ENCODE results near the gene RNF150. TPM values are rescaled to one million over a fixed set of nuclear protein-coding genes. Genes with fewer than 3 reads are reported as not detected.
A peak's percentile ranks its signal among the peaks of the same experiment; 100 is the strongest.

RNF150 gene
- total RNA-seq, 4 donors from 2014 or later: 0.65 to 4.8 (median 1.7) TPM

DNA sequence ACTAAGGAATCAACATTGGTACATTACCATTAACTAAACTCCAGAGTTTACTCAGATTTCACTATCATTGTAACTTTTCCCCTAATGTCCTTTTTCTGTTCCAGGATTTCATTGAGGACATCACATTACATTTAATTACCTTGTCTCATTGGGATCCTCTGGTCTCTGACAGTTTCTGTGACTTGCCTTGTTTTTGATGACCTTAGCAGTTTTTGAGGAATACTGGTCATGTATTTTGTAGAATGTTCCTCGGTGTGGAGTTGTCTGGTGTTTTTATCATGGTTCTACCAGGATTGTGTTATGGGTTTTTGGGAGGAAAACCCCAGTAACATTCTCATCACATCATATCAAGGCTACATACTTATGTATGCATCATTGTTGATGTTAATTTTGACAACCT is 281.5 kb downstream of the RNF150 start:
- 62 to 68% methylated on average over 1 of the region's 1 CpG for WGBS, 2 donors
- intact Hi-C loops (cut with DNase I; ENCODE audit: low total_unique reads): loop anchor here (10.0 kb wide), 1 partner anchor 247 kb away; no protein-coding TSS in a partner anchor

DNA sequence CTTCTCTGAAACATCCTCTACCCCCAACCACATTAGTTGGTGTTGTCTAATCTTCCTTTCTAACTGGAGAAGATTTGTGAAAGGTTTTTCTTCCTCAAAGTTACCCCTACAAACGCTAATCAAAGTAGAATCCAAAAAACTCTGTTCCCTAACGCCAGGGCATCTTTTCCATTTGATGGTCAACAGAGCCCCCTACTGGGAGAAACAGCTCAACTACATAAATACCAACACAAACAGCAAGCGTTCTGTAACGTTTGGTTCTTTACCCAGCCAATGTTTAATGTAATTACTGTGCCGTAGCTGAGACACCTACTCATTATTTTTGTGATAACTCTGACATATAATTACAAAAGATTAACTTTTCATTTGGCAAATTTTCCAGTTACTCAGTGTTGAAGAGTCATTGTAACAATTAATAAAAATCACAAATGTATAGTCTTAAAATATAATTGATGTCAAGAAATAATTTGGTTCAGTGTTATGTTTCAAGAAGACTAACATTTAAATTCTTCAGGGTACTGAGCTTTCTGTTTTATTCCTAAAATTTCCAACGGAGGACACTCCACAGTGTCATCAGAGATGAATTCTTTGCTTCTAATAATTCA is 282.1 kb downstream of the RNF150 start:
- intact Hi-C loops (cut with DNase I; ENCODE audit: low total_unique reads): loop anchor here (10.0 kb wide), 1 partner anchor 246 kb away; no protein-coding TSS in a partner anchor
- DNase-seq (ENCODE audit: low spot score in 2 of 2): peak in 1 of 2 donors; percentile 42
- WGBS, 2 donors: 1% methylated on average over 6 of the region's 6 CpGs
- TF ChIP-seq, protein P1, sequence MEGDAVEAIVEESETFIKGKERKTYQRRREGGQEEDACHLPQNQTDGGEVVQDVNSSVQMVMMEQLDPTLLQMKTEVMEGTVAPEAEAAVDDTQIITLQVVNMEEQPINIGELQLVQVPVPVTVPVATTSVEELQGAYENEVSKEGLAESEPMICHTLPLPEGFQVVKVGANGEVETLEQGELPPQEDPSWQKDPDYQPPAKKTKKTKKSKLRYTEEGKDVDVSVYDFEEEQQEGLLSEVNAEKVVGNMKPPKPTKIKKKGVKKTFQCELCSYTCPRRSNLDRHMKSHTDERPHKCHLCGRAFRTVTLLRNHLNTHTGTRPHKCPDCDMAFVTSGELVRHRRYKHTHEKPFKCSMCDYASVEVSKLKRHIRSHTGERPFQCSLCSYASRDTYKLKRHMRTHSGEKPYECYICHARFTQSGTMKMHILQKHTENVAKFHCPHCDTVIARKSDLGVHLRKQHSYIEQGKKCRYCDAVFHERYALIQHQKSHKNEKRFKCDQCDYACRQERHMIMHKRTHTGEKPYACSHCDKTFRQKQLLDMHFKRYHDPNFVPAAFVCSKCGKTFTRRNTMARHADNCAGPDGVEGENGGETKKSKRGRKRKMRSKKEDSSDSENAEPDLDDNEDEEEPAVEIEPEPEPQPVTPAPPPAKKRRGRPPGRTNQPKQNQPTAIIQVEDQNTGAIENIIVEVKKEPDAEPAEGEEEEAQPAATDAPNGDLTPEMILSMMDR (IDR thresholded peaks at IDR 0.05): peak in 1 of 3 donors; percentile 45
- TF ChIP-seq POLR2A (IDR thresholded peaks at IDR 0.05): no peak
- no peak overlapping the region for H3K4me3 ChIP-seq (ENCODE audit: low read depth, poor library complexity, severe bottlenecking)

More for the DNA sequence above, 281.5 kb downstream of the RNF150 start:
- no peak overlapping the region for H3K4me3 ChIP-seq (ENCODE audit: low read depth, poor library complexity, severe bottlenecking)
- TF ChIP-seq, protein P1 (IDR thresholded peaks at IDR 0.05): no peak
- no peak for TF ChIP-seq POLR2A (IDR thresholded peaks at IDR 0.05)
- no peak for DNase-seq (ENCODE audit: low spot score in 2 of 2)

DNA sequence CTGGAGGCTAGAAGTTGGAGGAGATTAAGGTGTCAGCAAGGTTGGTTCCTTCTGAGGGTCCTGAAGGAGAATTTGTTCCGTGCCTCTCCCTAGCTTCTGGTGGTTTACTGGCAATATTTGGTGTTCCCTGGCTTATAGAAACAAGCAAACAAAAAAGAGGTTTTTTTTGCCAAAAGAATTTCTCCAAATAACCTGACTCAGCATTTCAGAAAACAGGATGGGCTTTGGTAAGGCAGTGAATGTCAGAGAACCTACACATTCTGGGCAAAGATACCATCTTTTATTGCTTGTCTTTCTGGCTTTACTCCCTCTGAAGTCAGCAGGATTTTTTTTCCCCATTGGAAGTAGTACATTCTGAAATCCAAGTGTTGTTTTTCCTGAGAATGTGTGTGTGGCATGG is 283.7 kb downstream of the RNF150 start:
- WGBS, 2 donors: 92 to 97% methylated on average over 1 of the region's 1 CpG
- no peak overlapping the region for H3K4me3 ChIP-seq (ENCODE audit: low read depth, poor library complexity, severe bottlenecking)
- intact Hi-C loops (cut with DNase I; ENCODE audit: low total_unique reads): no loop called here
- TF ChIP-seq POLR2A (IDR thresholded peaks at IDR 0.05): no peak
- TF ChIP-seq, protein P1 (IDR thresholded peaks at IDR 0.05): no peak
- no peak for DNase-seq (ENCODE audit: low spot score in 2 of 2)

DNA sequence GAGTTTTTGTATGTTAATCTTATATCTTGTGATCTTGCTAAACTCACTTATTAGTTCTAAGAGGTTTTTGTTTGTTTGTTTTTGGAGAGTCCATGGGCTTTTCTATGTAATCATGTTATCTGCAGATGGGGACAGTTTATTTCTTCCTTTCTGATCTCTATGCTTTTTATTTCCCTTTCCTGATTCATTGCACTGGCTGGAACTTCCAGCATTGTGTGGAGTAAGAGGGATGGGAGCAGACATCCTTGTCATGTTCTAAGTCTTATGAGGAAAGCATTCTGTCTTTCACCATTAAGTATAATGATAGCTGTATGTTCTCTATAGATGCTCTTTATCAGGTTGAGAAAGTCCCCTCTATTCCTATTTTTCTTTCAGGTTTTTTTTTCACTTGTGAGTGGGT is 286.5 kb downstream of the RNF150 start:
- intact Hi-C loops (cut with DNase I; ENCODE audit: low total_unique reads): no loop called here
- TF ChIP-seq, protein P1 (IDR thresholded peaks at IDR 0.05): no peak
- no peak for DNase-seq (ENCODE audit: low spot score in 2 of 2)
- no peak overlapping the region for H3K4me3 ChIP-seq (ENCODE audit: low read depth, poor library complexity, severe bottlenecking)

DNA sequence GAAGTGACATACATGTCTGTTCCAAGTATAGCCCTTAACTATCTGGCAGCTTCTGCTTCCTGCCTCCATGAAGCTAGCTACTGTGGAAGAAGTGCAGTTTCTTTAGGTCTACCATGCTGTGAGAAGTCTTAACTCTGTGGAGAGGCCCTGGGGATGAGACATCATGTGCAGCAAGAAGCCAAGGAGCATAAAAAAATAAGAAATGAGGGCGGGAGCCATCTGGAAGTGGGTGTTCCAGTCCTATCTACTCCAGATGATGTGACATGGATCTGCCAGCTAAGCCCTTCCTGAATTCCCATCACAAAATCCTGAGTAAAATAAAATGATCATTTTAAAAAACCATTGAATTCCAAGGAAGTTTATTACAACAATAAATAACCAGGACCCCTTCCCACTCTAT is 289.2 kb downstream of the RNF150 start:
- no peak for TF ChIP-seq POLR2A (IDR thresholded peaks at IDR 0.05)
- TF ChIP-seq, protein P1 (IDR thresholded peaks at IDR 0.05): no peak
- no peak overlapping the region for H3K4me3 ChIP-seq (ENCODE audit: low read depth, poor library complexity, severe bottlenecking)
- no peak for DNase-seq (ENCODE audit: low spot score in 2 of 2)
- WGBS, 2 donors: 55 to 57% methylated on average over 1 of the region's 1 CpG
- intact Hi-C loops (cut with DNase I; ENCODE audit: low total_unique reads): no loop called here

DNA sequence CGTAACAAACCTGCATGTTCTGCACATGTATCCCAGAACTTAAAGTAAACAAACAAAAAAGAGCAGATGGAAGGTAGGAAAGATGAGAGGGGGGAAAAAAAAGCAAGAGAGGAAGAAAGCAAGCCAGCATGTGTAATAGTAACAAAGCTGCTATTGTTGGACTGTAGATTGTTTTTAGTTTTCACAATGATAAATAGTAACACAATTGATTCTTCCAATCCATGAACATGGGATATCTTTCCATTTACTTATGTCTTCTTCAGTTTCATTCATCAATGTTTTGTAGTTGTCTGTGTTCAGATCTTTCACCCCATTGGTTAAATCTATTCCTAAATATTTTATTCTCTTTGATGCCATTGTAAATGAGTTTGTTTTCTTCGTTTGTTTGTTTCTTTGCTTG is 292.1 kb downstream of the RNF150 start:
- DNase-seq (ENCODE audit: low spot score in 2 of 2): no peak
- intact Hi-C loops (cut with DNase I; ENCODE audit: low total_unique reads): no loop called here

More for the DNA sequence above, 292.1 kb downstream of the RNF150 start:
- 87 to 94% methylated on average over 2 of the region's 2 CpGs for WGBS, 2 donors
- TF ChIP-seq POLR2A (IDR thresholded peaks at IDR 0.05): no peak
- TF ChIP-seq, protein P1 (IDR thresholded peaks at IDR 0.05): no peak
- no peak overlapping the region for H3K4me3 ChIP-seq (ENCODE audit: low read depth, poor library complexity, severe bottlenecking)
